NCI-H2227 (cell line): ENCODE data around the gene HDAC11.

ENCODE experiments used
- DNase-seq: peaks from one replicate; lab custom pipeline; 2025; ENCODE audit not compliant: unreplicated experiment; lab: John Stamatoyannopoulos, UW

Gene HDAC11

DNA sequence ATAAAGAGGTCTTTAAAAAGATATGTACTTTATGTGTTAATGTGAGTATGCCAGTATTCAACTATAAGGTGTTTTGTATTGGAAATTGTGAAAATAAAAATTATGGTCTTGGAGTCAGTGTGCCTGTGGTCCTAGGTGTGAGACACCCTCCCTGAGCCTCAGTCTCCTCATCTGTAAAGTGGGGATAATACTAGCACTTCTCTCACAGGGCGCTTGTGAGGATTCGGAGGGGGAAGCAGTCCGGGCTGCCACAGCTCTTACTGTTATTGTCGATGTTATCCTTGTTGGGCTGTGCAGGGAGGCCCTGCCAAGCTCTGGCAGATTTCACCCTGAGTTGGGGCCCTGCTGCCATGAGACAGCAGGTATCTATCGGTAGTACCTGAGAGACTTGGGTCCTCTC lies 42.1 kb downstream of the HDAC11 start:
- no peak for DNase-seq

DNA sequence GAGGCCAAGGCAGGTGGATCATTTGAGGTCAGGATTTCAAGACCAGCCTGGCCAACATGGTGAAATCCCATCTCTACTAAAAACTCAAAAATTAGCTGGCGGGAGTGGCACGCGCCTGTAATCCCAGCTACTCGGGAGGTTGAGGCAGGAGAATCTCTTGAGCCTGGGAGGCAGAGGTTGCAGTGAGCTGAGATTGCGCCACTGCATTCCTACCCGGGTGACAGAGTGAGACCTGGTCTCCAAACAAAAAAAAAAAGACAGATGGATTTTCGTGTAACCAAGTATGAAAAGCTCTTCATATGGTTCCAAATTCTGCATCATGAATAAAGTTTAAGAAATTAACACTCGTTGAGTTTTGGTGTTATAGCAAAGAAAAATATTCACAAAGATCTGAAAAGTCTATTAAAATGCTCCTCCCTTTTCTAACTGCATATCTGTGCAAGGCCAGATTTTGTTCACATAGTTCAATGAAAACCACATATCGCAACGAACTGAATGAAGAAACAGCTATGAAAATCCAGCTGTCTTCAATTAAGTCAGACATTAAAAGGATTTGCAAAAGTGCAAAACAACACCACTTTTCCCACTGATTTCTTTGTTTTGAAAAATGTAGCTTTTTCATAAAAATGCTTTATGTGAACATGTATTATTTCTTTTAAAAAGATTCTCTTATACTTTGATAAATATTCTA lies 45.0 kb downstream of the HDAC11 start:
- DNase-seq = no peak

DNA sequence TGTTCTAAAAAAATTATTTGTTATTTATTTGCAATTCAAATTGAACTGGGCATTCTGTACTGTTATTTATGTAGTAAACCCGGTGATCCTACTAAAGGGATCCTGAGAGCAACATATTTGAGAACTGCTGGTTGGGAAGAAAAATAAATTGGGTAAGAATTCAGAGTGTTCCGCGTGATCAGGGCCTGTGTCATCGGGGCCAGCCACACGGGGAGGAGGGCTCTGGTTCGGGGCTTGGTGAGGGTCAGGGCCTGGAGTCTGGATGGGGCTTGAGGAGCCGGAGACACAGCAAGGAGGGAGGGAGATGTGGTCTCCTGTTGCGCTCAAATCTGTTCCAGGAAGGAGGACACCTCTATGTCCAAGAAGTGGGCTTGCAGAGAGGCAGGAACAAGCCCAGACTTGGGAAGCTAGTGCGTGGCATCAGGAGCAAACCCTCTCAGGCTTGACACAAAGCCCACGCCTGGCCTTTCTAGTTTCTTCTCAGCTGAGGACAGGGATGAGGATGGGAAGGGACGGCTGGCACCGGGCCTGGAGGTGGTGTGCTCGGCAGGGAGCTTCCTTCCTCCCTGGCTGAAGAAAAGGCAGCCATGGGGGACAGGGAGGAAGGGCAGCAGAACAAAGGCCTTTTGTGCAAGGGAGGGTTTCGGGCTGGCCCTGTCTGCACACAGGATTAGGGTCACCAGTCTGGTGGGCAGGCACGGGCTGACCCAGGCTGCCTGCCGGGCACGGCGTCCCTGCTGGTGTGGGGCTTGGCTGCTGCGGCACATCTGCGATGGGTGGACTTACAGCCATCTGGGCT lies 45.9 kb downstream of the HDAC11 start:
- DNase-seq = no peak

DNA sequence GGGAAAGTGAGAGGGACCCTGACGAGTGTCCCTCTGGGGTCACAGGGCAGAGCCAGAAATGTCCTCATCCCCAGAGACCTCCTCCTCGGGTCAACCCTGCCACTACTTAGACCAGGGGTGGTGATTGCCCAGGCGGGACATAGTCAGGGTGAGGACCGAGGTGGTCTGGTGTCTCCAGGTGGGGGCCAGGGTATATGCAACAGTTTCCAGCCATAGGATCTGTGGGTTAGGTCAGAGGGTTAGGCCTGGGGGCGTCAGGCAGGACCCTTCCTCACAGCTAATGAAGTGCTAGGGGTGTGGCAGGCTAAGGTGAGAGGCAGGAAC lies 46.5 kb downstream of the HDAC11 start:
- DNase-seq = no peak

- peak; percentile 41 for DNase-seq
Observed at GRCh38 chr3:13528217-13528867, 48.2 kb downstream of the HDAC11 start.

DNA sequence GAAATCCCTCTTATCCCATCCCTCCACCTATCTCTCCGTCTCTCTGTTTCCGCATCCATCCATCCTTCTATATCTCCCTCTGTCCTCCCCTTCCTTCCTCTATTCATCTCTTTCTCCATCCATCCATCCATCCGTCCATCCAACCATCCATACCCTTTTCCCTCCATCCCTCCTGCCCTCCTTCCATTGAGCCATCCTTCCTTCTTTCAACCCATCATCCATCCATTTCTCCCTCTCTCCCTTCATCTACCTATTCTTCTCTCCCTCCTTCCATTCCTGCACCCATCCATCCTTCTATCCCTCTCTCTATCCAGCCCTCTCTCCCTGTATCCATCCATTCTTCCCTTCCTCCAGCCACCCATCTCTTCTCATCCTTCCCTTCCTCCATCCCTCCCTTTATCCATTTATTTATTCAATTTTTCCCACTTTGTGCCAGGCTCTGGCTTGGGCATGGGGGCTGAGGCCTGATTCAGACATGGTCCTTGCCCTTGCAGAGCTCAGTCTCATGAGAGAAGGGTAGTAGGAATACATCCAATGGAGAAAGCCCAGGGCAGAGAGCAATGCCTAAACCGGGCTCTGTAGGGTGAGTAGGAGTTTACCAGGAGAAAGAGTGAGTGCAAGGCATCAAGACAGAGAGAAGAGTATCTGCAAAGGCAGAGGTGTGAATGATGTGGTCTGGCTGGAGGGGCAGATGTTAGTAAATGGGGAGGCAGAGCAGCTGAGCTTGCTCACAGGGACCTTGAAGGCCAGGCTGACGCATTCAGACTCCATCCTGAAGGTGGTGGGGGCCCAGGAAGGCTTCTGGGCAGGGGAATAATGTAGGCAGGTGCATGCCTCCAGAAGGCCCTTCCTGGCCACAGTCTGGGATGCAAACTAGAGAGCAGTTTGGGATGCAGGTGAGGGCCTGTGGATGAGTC lies 49.3 kb downstream of the HDAC11 start:
- no peak for DNase-seq

DNA sequence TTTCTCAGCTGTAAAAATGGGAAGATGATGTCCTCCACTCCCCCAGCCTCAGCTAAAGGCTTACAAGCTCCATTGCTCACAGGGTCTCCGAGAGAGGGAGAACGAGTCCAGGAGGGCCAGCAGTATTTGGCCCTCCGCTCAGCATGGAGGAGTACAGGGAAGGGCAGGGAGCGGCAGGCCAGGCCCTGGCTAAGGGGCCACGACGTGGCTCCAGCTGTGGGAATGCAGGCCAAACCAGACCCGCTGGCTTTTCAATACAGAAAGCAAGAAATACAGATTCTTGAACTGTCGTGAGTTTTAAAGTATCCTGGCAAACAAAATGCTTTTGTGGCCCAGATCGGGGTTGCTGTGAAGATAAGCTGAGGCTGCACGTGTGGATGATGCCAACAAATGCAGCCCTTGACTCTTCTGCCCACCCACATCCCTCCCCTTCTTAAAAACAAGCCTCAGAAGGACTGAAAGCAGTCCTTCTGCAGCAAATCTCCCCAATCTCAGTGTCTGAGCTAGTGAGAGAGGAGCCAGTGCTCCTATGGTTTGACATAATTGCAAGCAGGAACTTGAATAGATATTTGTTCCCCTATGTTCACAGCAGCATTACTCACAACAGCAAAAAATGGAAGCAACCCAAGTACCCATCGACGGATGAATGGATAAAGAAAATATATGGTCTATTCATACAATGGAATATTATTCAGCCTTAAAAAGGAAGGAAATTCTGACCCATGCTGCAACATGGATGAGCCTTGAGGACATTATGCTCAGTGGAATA lies 50.3 kb downstream of the HDAC11 start:
- DNase-seq = no peak

DNA sequence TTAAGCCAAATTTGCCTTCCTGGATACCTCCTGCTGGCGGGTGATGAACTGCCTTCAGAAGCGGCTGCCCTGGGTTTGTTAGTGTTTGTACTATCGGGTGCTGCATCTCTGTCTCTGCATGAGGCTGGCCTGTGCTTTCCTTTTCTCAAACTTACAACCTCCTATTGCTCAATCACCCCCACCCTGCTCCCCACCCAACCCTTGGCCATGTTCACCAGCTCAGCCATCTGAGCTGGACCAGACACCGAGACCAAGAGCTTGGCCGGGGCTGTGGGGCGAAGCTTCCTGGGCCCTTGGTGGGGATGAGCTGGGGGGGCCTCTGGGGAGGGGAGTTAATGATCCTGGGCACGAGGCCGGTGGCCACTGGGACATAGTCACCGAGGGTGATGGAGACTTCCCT lies 52.0 kb downstream of the HDAC11 start:
- no peak for DNase-seq

- no peak for DNase-seq
Observed at GRCh38 chr3:13532631-13533030, 52.5 kb downstream of the HDAC11 start.

GRCh38 chr3:13533885-13534301 lies 53.8 kb downstream of the HDAC11 start:
- no peak for DNase-seq

DNA sequence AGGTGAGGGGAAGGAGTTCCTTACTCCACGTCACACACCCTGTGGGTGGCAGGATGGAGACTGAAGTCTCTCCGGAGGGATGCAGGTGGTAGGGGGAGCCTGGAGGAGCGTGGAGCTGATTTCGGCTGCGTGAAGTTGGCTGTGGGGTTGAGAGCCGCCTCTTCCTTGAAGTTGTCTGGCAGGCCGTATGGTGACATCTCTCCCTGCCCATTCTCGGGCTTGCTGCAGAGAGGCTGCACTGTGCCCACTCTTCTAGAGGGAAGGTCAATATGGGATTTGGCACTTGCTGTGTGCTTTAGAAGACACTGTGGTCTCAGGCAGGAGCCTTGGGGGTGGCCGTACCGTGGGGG lies 55.4 kb downstream of the HDAC11 start:
- DNase-seq = no peak

- no peak for DNase-seq
Observed at GRCh38 chr3:13535905-13536304, 55.8 kb downstream of the HDAC11 start.

GRCh38 chr3:13536432-13536831 lies 56.3 kb downstream of the HDAC11 start:
- no peak for DNase-seq

- no peak for DNase-seq
Observed at GRCh38 chr3:13536832-13537231, 56.7 kb downstream of the HDAC11 start.

DNA sequence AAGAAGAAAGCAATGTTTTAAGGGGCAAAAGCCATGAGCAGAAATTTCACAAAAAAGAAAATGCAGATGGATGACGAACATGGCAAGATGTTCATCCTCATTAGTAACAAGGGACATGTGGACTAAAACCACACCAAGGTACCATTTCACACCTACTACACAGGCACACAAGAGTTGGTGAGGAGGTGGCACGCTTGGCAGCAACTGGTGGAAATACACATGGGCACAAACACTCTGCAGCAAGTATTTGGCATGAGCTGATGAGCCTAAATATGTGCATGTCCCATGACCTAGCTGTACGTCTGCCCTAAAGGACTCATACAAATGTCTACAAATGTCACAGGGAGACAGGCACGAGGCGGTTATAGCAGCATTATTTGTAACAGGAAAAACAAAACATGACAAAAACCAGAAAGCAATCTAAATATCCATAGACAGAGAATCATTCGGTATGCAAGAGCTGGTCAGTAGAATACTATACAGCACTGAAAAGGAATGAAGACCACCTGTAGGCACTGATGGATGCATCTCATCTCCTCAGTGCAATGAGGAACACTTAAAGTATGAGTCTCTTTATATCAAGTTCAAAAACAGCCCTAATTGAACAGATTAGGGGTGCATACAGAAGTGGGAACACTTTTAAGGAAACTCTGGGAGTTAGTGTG lies 57.3 kb downstream of the HDAC11 start:
- no peak for DNase-seq

DNA sequence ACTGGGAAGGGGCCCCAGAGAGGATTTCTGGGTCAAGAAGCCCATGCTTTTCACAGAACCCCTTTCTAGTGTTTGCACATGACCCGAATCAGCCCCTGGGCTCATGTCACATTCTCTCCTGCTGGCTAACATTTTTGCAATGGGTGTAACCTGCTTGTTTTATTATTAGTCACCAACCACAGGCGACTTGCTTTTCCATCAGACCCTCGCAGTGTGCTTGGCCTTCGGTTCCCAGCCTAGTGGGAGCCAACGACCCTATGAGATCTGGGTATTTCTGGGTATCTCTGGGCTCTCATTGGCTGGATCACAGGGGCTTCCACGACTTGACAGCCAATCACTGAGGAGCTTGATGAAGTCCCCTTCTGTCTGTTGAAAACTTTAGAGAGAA lies 57.8 kb downstream of the HDAC11 start:
- DNase-seq = no peak

DNA sequence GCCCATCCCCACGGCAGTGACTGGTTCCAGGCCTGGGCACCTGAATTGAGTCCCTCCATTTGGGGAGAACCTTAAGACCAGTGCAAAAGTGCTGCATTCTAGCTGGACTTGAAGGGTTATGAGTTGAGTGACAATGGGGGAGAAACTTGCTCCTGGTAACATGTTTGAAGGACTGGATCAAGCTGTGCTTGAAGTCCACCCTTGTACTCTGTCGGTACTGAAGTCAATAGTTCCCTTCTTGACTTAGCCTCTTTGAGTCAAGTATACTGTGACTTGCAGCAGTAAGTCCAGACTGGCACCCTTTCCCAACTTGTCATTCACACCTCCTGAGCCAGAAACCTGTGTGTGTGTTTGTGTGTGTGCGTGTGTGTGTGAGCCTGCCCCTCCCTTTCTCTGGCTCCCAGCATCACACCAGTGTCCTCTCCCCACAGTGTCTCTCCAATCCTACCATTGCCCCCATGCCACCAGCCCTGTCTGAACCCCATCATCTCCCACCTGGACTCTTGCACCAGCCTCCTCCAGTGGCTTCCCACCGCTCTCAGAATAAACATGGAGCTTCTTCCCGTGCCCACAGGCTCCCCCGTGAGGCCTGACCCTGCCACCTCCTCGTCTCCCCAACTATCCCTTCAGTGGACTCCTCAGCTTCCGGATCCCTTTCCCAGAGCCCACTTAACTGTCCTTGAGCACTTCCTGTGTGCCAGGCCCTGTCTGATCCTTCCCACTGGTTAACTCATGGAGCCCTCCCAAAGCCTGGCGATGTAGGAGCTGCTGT lies 58.6 kb downstream of the HDAC11 start:
- no peak for DNase-seq

DNA sequence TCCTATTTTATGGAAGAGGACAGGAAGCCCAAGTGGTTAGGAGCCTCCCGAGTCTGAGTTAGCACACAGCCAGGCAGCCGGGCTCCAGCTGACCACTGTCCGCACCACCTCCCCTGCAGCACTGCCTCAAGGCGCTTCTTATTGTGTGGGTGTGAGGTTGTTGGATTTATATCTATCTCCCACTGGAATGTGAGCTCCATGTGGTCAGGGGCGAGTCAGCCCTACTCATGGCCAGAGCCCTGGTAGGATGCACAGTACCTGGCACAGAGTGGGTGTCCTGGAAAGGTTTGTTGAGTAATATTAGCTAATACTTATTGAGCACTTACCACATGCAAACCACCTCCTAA lies 59.2 kb downstream of the HDAC11 start:
- DNase-seq = no peak

DNA sequence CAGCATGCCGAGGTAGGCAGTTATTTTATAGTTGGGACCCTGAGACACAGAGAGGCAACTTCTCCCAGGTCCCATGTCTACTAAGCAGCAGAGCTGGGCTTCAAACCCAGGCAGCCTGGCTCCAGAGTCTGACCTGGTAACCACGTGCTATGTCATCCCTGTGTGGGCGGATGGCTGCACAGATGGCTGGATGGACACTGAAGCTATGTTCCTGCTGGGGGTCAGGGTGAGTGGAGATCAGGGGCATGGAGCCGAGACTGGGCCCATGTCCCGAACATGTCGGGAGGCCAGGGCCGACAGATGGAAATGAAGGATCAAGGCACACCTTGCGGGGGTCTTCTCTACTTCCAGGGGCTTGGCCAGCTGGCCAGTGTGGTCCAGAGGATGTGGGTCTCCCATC lies 59.6 kb downstream of the HDAC11 start:
- no peak for DNase-seq
